ENCODE results near the gene OSBP2. TPM values are rescaled to one million over a fixed set of nuclear protein-coding genes. Genes with fewer than 3 reads are reported as not detected.
A peak's percentile ranks its signal among the peaks of the same experiment; 100 is the strongest.

The OSBP2 gene
- total and polyA plus RNA-seq, 2 donors, result 1.5 to 5.2 TPM

DNA sequence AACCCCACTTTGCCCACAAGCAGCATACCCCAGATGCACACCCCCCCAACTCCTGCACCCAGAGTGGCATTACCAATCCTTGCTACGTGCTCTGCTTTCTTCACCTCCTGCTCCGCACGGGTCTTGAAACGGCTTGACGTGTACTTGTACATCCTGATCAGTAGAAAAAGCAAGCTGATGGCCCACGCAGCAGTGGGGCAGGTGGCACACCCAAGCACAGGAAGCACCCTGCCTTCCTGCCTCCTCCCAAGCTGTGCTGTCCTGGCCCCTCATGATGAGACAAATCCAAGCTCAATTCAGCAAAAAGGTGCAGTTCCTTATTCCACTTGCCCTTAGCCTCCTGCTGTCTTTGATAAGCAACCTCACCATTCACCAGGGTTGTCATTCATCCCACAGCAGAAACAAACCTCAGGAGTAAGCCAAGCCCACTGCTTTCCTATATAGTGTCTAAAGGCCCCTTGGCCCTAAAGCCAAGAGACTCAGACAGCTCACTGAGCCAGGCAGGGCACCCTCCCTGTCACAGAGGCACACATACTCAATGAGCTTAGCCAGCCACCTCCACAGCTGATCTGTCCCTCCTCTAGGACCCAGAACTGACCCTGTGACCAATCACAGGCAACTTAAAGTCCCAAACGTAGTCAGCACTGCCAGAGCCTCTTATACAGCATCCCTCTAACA lies 246.2 kb downstream of the OSBP2 start:
- Histone ChIP-seq H3K4me1 (ENCODE audit: insufficient read depth) (no peaks in the 10 kb centered on the region), H3K27ac (ENCODE audit: low read depth) (no peak overlapping the region), H3K36me3 (ENCODE audit: insufficient read depth) (peaks cover 6% of the 10 kb centered on the region), H3K4me3 (ENCODE audit: low read depth, low read length) (no peak overlapping the region)
- no peak for DNase-seq (ENCODE audit: extremely low spot score)
- 90% methylated on average over 7 of the region's 7 CpGs for WGBS

DNA sequence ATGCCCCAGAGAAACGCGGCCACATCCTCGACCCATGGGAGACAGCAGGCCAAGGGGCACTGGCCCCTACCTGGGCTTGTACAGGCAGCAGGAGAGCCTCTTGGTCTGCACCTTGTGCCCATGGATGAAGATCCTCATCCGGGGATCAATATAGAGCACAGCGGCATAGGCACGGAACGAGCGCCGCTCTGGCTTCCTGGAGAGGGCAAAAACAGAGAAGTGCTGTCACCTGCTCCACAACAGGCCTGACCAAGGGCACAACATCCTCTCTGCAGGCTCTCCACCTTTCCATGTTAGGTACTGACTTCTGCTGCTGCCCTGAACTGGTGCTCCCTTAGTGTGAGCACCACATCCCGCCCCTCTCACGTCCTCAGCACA lies 246.7 kb downstream of the OSBP2 start:
- Histone ChIP-seq H3K4me3 (ENCODE audit: low read depth, low read length) (no peak overlapping the region), H3K4me1 (ENCODE audit: insufficient read depth) (no peaks in the 10 kb centered on the region), H3K36me3 (ENCODE audit: insufficient read depth) (peaks cover 6% of the 10 kb centered on the region), H3K27ac (ENCODE audit: low read depth) (no peak overlapping the region)
- DNase-seq (ENCODE audit: extremely low spot score), result no peak
- 93% methylated on average over 11 of the region's 11 CpGs for WGBS

GRCh38 chr22:30943368-30943767 lies 248.7 kb downstream of the OSBP2 start:
- Histone ChIP-seq H3K27ac (ENCODE audit: low read depth) (no peak overlapping the region), H3K4me3 (ENCODE audit: low read depth, low read length) (no peak overlapping the region), H3K36me3 (ENCODE audit: insufficient read depth) (peaks cover 2% of the 10 kb centered on the region), H3K4me1 (ENCODE audit: insufficient read depth) (no peaks in the 10 kb centered on the region)
- DNase-seq (ENCODE audit: extremely low spot score), result no peak
- WGBS, result 72% methylated on average over 3 of the region's 3 CpGs

GRCh38 chr22:30944986-30945385 lies 250.3 kb downstream of the OSBP2 start:
- Histone ChIP-seq H3K4me3 (ENCODE audit: low read depth, low read length) (no peak overlapping the region), H3K4me1 (ENCODE audit: insufficient read depth) (no peaks in the 10 kb centered on the region), H3K36me3 (ENCODE audit: insufficient read depth) (peaks cover 2% of the 10 kb centered on the region), H3K27ac (ENCODE audit: low read depth) (no peak overlapping the region)
- no peak for DNase-seq (ENCODE audit: extremely low spot score)
- WGBS, result 97% methylated on average over 4 of the region's 4 CpGs

DNA sequence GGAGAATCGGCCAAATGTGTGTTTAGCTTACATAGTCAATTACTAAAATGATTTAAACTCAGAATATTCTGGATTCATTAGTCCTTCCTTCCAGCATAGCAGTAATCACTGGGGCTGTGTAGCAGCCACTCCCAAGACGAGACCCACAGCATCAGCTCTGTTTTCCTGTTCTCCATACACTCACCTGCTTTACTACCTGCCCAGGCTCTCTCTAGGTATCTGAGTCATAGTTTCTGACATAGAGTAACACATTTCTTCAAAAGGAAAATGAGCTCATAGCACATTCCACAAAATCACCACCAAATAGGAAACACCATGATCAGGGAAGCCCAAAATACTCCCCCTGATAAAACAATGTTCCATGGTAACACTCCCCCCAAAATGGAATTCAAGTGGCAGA lies 251.0 kb downstream of the OSBP2 start:
- DNase-seq (ENCODE audit: extremely low spot score), result no peak
- H3K36me3 ChIP-seq (ENCODE audit: insufficient read depth), result peaks cover 2% of the 10 kb centered on the region
- WGBS, result 90% methylated on average over 2 of the region's 2 CpGs
- no peaks in the 10 kb centered on the region for H3K4me1 ChIP-seq (ENCODE audit: insufficient read depth)
- no peak overlapping the region for H3K27ac ChIP-seq (ENCODE audit: low read depth)
- no peak overlapping the region for H3K4me3 ChIP-seq (ENCODE audit: low read depth, low read length)

GRCh38 chr22:30946354-30946753 lies 251.7 kb downstream of the OSBP2 start:
- no peak for DNase-seq (ENCODE audit: extremely low spot score)
- Histone ChIP-seq H3K4me3 (ENCODE audit: low read depth, low read length) (no peak overlapping the region), H3K27ac (ENCODE audit: low read depth) (no peak overlapping the region), H3K4me1 (ENCODE audit: insufficient read depth) (no peaks in the 10 kb centered on the region), H3K36me3 (ENCODE audit: insufficient read depth) (no peaks in the 10 kb centered on the region)
- 73% methylated on average over 7 of the region's 7 CpGs for WGBS

GRCh38 chr22:30947173-30947815 lies 252.6 kb downstream of the OSBP2 start:
- Histone ChIP-seq H3K4me3 (ENCODE audit: low read depth, low read length) (no peak overlapping the region), H3K27ac (ENCODE audit: low read depth) (no peak overlapping the region), H3K36me3 (ENCODE audit: insufficient read depth) (no peaks in the 10 kb centered on the region), H3K4me1 (ENCODE audit: insufficient read depth) (no peaks in the 10 kb centered on the region)
- no peak for DNase-seq (ENCODE audit: extremely low spot score)
- 43% methylated on average over 5 of the region's 5 CpGs for WGBS

- Histone ChIP-seq H3K4me3 (ENCODE audit: low read depth, low read length) (no peak overlapping the region), H3K27ac (ENCODE audit: low read depth) (peak overlapping the region; percentile 3), H3K36me3 (ENCODE audit: insufficient read depth) (no peaks in the 10 kb centered on the region), H3K4me1 (ENCODE audit: insufficient read depth) (no peaks in the 10 kb centered on the region)
- 6% methylated on average over 2 of the region's 2 CpGs for WGBS
- DNase-seq (ENCODE audit: extremely low spot score), result no peak
Observed at GRCh38 chr22:30947816-30948454, 253.3 kb downstream of the OSBP2 start.

- Histone ChIP-seq H3K4me3 (ENCODE audit: low read depth, low read length) (no peak overlapping the region), H3K36me3 (ENCODE audit: insufficient read depth) (no peaks in the 10 kb centered on the region), H3K4me1 (ENCODE audit: insufficient read depth) (no peaks in the 10 kb centered on the region), H3K27ac (ENCODE audit: low read depth) (no peak overlapping the region)
- DNase-seq (ENCODE audit: extremely low spot score), result no peak
- 28% methylated on average over 3 of the region's 3 CpGs for WGBS
Observed at GRCh38 chr22:30948930-30949342, 254.3 kb downstream of the OSBP2 start.

- no peaks in the 10 kb centered on the region for H3K36me3 ChIP-seq (ENCODE audit: insufficient read depth)
- H3K27ac ChIP-seq (ENCODE audit: low read depth), result no peak overlapping the region
- H3K4me1 ChIP-seq (ENCODE audit: insufficient read depth), result no peaks in the 10 kb centered on the region
- WGBS, result 70% methylated on average over 7 of the region's 7 CpGs
- no peak for DNase-seq (ENCODE audit: extremely low spot score)
- no peak overlapping the region for H3K4me3 ChIP-seq (ENCODE audit: low read depth, low read length)
Observed at GRCh38 chr22:30949934-30950660, 255.4 kb downstream of the OSBP2 start.

- H3K4me3 ChIP-seq (ENCODE audit: low read depth, low read length), result no peak overlapping the region
- H3K36me3 ChIP-seq (ENCODE audit: insufficient read depth), result no peaks in the 10 kb centered on the region
- H3K27ac ChIP-seq (ENCODE audit: low read depth), result no peak overlapping the region
- H3K4me1 ChIP-seq (ENCODE audit: insufficient read depth), result no peaks in the 10 kb centered on the region
- no peak for DNase-seq (ENCODE audit: extremely low spot score)
- WGBS, result 81% methylated on average over 2 of the region's 2 CpGs
Observed at GRCh38 chr22:30953206-30953605, 258.5 kb downstream of the OSBP2 start.

DNA sequence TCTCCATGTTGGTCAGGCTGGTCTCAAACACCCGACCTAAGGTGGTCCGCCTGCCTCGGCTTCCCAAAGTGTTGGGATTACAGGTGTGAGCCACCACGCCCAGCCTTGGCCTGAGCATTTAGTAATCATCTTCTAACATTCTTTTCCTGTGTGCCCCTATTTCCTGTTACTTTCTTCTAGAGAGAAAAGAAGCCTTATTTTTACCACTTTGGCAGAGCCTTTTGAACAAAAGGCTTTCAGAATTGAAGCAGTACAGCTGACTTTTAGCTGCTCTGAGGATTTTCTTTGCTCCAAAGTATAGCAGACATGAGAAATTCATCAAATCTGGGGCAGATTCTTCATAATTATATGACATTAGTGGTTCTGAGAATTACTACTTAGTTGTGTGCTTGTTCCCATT lies 260.5 kb downstream of the OSBP2 start:
- no peaks in the 10 kb centered on the region for H3K36me3 ChIP-seq (ENCODE audit: insufficient read depth)
- 96% methylated on average over 4 of the region's 4 CpGs for WGBS
- DNase-seq (ENCODE audit: extremely low spot score), result no peak

More for the DNA sequence above, 260.5 kb downstream of the OSBP2 start:
- no peaks in the 10 kb centered on the region for H3K4me1 ChIP-seq (ENCODE audit: insufficient read depth)
- H3K4me3 ChIP-seq (ENCODE audit: low read depth, low read length), result no peak overlapping the region
- no peak overlapping the region for H3K27ac ChIP-seq (ENCODE audit: low read depth)
